ENCODE data around the gene ZNF211.

DNA sequence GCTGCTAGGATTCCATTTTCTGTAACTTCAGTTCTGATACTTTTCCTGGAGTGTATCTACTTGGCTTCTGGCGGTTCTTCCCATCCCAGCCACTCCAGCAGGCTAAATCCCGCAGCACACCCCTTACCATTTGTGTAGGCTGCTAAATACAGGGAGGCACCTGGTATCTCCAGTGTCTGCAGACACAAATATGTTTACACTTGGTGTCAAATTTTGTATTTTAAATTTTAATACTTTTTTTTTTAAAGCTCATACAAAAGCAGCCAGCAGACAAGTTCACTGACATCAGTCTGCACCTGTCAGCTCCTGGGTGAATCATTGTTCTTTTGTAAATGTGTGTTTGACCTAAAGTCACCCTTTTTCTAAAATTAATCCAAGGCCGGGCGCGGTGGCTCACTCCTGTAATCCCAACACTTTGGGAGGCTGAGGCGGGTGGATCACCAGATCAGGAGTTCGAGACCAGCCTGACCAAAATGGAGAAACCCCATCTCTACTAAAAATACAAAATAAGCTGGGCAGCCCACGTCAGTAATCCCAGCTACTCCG, 32.4 kb downstream of the ZNF211 start:
- TF ChIP-seq, protein P1, sequence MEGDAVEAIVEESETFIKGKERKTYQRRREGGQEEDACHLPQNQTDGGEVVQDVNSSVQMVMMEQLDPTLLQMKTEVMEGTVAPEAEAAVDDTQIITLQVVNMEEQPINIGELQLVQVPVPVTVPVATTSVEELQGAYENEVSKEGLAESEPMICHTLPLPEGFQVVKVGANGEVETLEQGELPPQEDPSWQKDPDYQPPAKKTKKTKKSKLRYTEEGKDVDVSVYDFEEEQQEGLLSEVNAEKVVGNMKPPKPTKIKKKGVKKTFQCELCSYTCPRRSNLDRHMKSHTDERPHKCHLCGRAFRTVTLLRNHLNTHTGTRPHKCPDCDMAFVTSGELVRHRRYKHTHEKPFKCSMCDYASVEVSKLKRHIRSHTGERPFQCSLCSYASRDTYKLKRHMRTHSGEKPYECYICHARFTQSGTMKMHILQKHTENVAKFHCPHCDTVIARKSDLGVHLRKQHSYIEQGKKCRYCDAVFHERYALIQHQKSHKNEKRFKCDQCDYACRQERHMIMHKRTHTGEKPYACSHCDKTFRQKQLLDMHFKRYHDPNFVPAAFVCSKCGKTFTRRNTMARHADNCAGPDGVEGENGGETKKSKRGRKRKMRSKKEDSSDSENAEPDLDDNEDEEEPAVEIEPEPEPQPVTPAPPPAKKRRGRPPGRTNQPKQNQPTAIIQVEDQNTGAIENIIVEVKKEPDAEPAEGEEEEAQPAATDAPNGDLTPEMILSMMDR (optimal IDR thresholded peaks at IDR 0.05 in 1 of 3, IDR thresholded peaks at IDR 0.05 in 1 of 3, conservative IDR thresholded peaks at IDR 0.05 in 1 of 3; ENCODE audit: extremely low read depth in 1 of 3, insufficient read depth in 2 of 3, low read length in 3 of 3) = no peak
- no peak for TF ChIP-seq EZH2 (IDR thresholded peaks at IDR 0.05; ENCODE audit: low read length)
